ENCODE results near the gene ALOX15B.

DNA sequence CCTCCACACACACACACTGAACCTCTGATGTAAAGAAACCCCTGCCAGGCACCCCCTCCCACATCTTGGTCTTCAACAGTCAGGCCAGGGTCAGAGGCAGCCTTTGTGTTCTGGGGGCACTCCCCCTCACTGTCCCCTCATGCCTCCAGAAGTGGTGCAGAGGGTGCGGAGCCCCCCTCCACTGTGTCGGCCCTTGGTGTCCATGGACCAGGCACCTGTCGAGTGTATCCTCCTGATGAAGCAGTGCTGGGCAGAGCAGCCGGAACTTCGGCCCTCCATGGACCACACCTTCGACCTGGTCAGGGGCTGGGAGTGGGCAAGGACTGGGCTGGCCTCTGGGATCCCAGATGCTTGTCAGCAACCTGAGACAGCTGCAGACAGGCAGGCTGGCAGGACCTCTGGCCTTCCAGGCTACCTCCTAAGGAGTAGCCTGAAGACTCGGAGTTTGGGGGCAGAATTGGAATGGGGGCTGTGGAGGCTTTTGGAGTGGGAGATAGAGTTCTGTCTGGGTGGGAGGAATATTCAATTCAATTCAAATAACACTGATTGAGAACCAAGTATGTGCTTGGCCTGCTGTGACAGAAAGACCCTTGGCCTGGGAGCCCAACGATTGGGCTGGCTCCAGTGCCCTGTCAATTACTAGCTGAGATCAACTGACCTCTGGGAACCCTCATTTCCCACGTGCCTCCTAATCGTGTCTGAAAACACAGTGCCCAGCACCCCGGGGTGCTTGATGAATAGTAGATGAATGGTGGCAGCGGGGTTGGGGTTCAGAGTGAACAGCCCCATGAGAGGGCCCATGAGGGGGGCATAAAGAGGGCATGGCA lies 24.9 kb upstream of the ALOX15B start:
- TF ChIP-seq, protein P1, sequence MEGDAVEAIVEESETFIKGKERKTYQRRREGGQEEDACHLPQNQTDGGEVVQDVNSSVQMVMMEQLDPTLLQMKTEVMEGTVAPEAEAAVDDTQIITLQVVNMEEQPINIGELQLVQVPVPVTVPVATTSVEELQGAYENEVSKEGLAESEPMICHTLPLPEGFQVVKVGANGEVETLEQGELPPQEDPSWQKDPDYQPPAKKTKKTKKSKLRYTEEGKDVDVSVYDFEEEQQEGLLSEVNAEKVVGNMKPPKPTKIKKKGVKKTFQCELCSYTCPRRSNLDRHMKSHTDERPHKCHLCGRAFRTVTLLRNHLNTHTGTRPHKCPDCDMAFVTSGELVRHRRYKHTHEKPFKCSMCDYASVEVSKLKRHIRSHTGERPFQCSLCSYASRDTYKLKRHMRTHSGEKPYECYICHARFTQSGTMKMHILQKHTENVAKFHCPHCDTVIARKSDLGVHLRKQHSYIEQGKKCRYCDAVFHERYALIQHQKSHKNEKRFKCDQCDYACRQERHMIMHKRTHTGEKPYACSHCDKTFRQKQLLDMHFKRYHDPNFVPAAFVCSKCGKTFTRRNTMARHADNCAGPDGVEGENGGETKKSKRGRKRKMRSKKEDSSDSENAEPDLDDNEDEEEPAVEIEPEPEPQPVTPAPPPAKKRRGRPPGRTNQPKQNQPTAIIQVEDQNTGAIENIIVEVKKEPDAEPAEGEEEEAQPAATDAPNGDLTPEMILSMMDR (IDR thresholded peaks at IDR 0.05; ENCODE audit: insufficient read depth, low read length, poor library complexity, severe bottlenecking), result no peak
- no peak for TF ChIP-seq EZH2phosphoT487 (conservative IDR thresholded peaks at IDR 0.05; ENCODE audit: low read length)
